Left lung (tissue), 10 donors: ENCODE results near the gene WFS1. TPM values are rescaled to one million over a fixed set of nuclear protein-coding genes. Genes with fewer than 3 reads are reported as not detected.

Experiments
- ATAC-seq: fragments of 200-7000 bp; cut with Tn5 transposase; one replicate; pipeline ENCODE4 v1.9.1; 2020; ENCODE audit warnings: moderate library complexity
- DNase-seq, 4 donors: peaks; one replicate each; pipeline ENCODE4 v3.0.0-alpha.2; 2013 to 2020
- H3K27ac ChIP-seq, 2 donors: fragments of 200-600 bp; sonication (generic) in 1 of 2; one replicate each; pipeline versions ENCODE4 v1.5.0 to v1.8.0; 2020 to 2021
- H3K27me3 ChIP-seq, 2 donors: fragments of 200-600 bp; sonication (generic) in 1 of 2; one replicate each; pipeline versions ENCODE4 v1.5.0 to v1.8.0; 2020 to 2021
- H3K36me3 ChIP-seq, 2 donors: fragments of 200-600 bp; sonication (generic) in 1 of 2; one replicate each; pipeline versions ENCODE4 v1.5.0 to v1.8.0; 2020 to 2021
- H3K4me1 ChIP-seq, 2 donors: fragments of 200-600 bp; one replicate each; pipeline ENCODE4 v1.8.0; 2021
- H3K4me3 ChIP-seq, 2 donors: fragments of 200-600 bp; sonication (generic) in 1 of 2; one replicate each; pipeline versions ENCODE4 v1.5.0 to v1.8.0; 2020 to 2021; ENCODE audit warnings: mild to moderate bottlenecking in 1 of 2
- H3K9me3 ChIP-seq, 2 donors: fragments of 200-600 bp; sonication (generic) in 1 of 2; one replicate each; pipeline versions ENCODE4 v1.5.0 to v1.8.0; 2020 to 2021
- intact Hi-C, 2 donors: fragments of 100-400 bp; cut with DNase I; formaldehyde crosslinking; loops; one replicate each; pipeline versions ENCODE4 v1.11.2 to v1.14.2; 2022
- polyA plus RNA-seq, 6 donors: library from polyadenylated mRNA; unstranded; fragments of 120-200 nt; gene quantifications; one replicate each; pipeline ENCODE4 v1.2.1, GENCODE V29; 2013; ENCODE audit not compliant: insufficient read length in 6 of 6
- total RNA-seq, 2 donors: library from RNA; stranded (reverse); fragmentation: NEBNext Ultra II Directional; extraction: Animal tissue kit (Norgen Biotek cat#: 25700); gene quantifications; one replicate each; pipeline ENCODE4 v1.2.1, GENCODE V29; 2021
- TF ChIP-seq, protein P1 (sequence below), 2 donors: fragments of 200-600 bp; sonication (generic) in 1 of 2; IDR thresholded peaks; one replicate each; pipeline versions ENCODE4 v1.5.0 to v1.8.0; 2021; ENCODE audit warnings: antibody characterized with exemption in 2 of 2
- donor health status: DM: no; HTN: yes; CAD: no.
- donor health status: DM: no; HTN: no; CAD: no.

WFS1 gene
- total and polyA plus RNA-seq, 8 donors, result 33.8 to 103 (median 39.9) TPM

DNA sequence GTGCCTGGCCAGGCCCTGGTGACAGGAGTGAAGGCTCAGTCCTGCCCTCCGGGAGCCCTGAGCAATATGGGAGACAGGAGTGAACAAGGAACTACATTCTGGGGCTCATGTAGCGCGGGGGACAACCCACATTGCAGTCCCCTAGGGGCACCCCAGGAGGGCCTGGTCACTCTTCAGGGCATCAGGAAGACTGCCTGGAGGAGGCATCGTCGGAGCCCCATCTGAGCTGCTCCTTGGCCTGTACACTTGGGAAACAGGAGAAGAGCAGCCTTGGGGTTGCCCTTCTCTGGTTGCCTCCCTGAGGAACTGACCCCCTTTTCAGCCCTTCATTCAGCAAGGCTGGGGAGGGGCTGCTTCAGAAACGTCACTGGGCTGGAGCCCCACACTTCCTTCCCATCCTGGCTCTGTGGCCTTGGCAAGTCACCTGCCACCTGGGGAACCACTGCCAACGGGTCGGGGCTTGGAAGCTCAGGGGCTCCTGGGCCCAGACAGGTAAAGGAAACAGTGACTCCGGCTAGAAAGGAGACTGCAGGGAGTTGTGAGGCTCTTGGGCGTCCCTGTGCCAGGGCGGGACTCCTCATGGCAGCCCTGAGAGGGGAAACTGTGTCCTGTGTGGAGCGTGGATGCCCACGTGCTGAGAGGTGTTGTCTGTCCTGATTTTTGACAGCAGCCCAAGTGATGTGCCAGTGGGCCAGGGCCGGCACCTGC is 10.1 kb downstream of the WFS1 start:
- TF ChIP-seq, protein P1, sequence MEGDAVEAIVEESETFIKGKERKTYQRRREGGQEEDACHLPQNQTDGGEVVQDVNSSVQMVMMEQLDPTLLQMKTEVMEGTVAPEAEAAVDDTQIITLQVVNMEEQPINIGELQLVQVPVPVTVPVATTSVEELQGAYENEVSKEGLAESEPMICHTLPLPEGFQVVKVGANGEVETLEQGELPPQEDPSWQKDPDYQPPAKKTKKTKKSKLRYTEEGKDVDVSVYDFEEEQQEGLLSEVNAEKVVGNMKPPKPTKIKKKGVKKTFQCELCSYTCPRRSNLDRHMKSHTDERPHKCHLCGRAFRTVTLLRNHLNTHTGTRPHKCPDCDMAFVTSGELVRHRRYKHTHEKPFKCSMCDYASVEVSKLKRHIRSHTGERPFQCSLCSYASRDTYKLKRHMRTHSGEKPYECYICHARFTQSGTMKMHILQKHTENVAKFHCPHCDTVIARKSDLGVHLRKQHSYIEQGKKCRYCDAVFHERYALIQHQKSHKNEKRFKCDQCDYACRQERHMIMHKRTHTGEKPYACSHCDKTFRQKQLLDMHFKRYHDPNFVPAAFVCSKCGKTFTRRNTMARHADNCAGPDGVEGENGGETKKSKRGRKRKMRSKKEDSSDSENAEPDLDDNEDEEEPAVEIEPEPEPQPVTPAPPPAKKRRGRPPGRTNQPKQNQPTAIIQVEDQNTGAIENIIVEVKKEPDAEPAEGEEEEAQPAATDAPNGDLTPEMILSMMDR (IDR thresholded peaks at IDR 0.05), result no peak
- Histone ChIP-seq H3K4me3 (no peak overlapping the region), H3K27me3 (no peaks in the 10 kb centered on the region), H3K27ac (no peak overlapping the region), H3K9me3 (no peaks in the 10 kb centered on the region), H3K36me3 (peaks cover 0 to 12% of the 10 kb centered on the region in 2 donors), H3K4me1 (peaks cover 19 to 51% of the 10 kb centered on the region in 2 donors)
- peak in 1 of 4 donors; percentile 62 for DNase-seq
- no peak for ATAC-seq
- intact Hi-C loops, result no loop called here

- intact Hi-C loops, result no loop called here
- Histone ChIP-seq H3K9me3 (no peaks in the 10 kb centered on the region), H3K27me3 (no peaks in the 10 kb centered on the region), H3K36me3 (peaks cover 0 to 12% of the 10 kb centered on the region in 2 donors), H3K4me3 (no peak overlapping the region), H3K4me1 (peaks cover 19 to 51% of the 10 kb centered on the region in 2 donors), H3K27ac (no peak overlapping the region)
- no peak for ATAC-seq
- peak in 1 of 4 donors; percentile 28 for DNase-seq
- TF ChIP-seq, protein P1 (IDR thresholded peaks at IDR 0.05), result no peak
Observed at GRCh38 chr4:6280365-6280996, 10.8 kb downstream of the WFS1 start.

GRCh38 chr4:6281436-6282313 is 12.0 kb downstream of the WFS1 start:
- DNase-seq (peak in 1 of 4 donors; percentile 73), ATAC-seq (peak; percentile 16)
- intact Hi-C loops, result no loop called here
- Histone ChIP-seq H3K27ac (peak overlapping the region in 1 of 2 donors; percentile 33), H3K9me3 (no peaks in the 10 kb centered on the region), H3K4me3 (no peak overlapping the region), H3K36me3 (peaks cover 0 to 12% of the 10 kb centered on the region in 2 donors), H3K27me3 (no peaks in the 10 kb centered on the region), H3K4me1 (peaks cover 12 to 43% of the 10 kb centered on the region in 2 donors)
- TF ChIP-seq, protein P1 (IDR thresholded peaks at IDR 0.05), result no peak

GRCh38 chr4:6282314-6282771 is 12.7 kb downstream of the WFS1 start:
- no peak overlapping the region for H3K4me3 ChIP-seq
- intact Hi-C loops, result no loop called here
- H3K4me1 ChIP-seq, result peaks cover 12 to 38% of the 10 kb centered on the region in 2 donors
- ATAC-seq (peak; percentile 71), DNase-seq (peak in 2 of 4 donors; percentile 62 to 71)
- no peak overlapping the region for H3K27ac ChIP-seq
- peaks cover 0 to 17% of the 10 kb centered on the region in 2 donors for H3K36me3 ChIP-seq
- no peaks in the 10 kb centered on the region for H3K9me3 ChIP-seq
- no peaks in the 10 kb centered on the region for H3K27me3 ChIP-seq
- TF ChIP-seq, protein P1 (IDR thresholded peaks at IDR 0.05), result no peak
